BLaER1 treated with 17β-estradiol and CSF1 and Interleukin-3, amounts not matched to agents 10 nM and 100 nM (cell line): ENCODE measurements around the gene KCNAB1.

ENCODE experiments used
- H3K27ac ChIP-seq, 11 experiments: shearing (Covaris generic); formaldehyde crosslinking; 2 replicates each; pipeline ENCODE4 v1.8.1; 2022
- H3K27me3 ChIP-seq, 11 experiments: shearing (Covaris generic); formaldehyde crosslinking; 2 replicates each; pipeline ENCODE4 v1.8.1; 2022
- H3K36me3 ChIP-seq, 11 experiments: shearing (Covaris generic); formaldehyde crosslinking; 2 replicates each; pipeline ENCODE4 v1.8.1; 2022
- H3K4me1 ChIP-seq, 10 experiments: shearing (Covaris generic); formaldehyde crosslinking; 2 replicates each; pipeline ENCODE4 v1.8.1; 2022
- H3K4me2 ChIP-seq, 11 experiments: shearing (Covaris generic); formaldehyde crosslinking; 2 replicates each; pipeline ENCODE4 v1.8.1; 2022
- H3K4me3 ChIP-seq, 10 experiments: shearing (Covaris generic); formaldehyde crosslinking; 2 replicates each; pipeline ENCODE4 v1.8.1; 2022
- H3K9ac ChIP-seq, 11 experiments: shearing (Covaris generic); formaldehyde crosslinking; 2 replicates each; pipeline ENCODE4 v1.8.1; 2022
- H3K9me3 ChIP-seq, 11 experiments: shearing (Covaris generic); formaldehyde crosslinking; replicated peaks in 1 of 11; 2 replicates each; pipeline ENCODE4 v1.8.1; 2022
- H4K20me1 ChIP-seq, 11 experiments: shearing (Covaris generic); formaldehyde crosslinking; 2 replicates each; pipeline ENCODE4 v1.8.1; 2022
- Cebpa-rat ChIP-seq, 11 experiments: shearing (Covaris generic); IDR thresholded peaks; 2 replicates each; pipeline ENCODE4 v1.8.1; 2022

The KCNAB1 gene

GRCh38 chr3:156480949-156481348, 360.6 kb downstream of the KCNAB1 start:
- Histone ChIP-seq H3K9me3 (no peaks in the 10 kb centered on the region), H3K36me3 (no peaks in the 10 kb centered on the region)

GRCh38 chr3:156483002-156483401, 362.6 kb downstream of the KCNAB1 start:
- Histone ChIP-seq H3K36me3 (no peaks in the 10 kb centered on the region), H3K9me3 (no peaks in the 10 kb centered on the region), H3K27ac (peak overlapping the region in 7 of 11 experiments; percentile 43 to 88 (median 79); a peak in 11 of 22 replicates), H3K9ac (no peak overlapping the region), H3K27me3 (no peaks in the 10 kb centered on the region), H3K4me1 (peaks cover 28 to 35% (median 32%) of the 10 kb centered on the region in 10 experiments), H3K4me2 (peak overlapping the region; percentile 72 to 86 (median 79)), H3K4me3 (no peak overlapping the region), H4K20me1 (peaks cover 0 to 5% (median 0%) of the 10 kb centered on the region in 11 experiments; a peak in 1 of 22 replicates)
- no peak for TF ChIP-seq Cebpa-rat (IDR thresholded peaks at IDR 0.05)

More at GRCh38 chr3:156480949-156481348, 360.6 kb downstream of the KCNAB1 start:
- Histone ChIP-seq H3K27ac (no peak overlapping the region), H3K4me1 (peaks cover 28 to 35% (median 32%) of the 10 kb centered on the region in 10 experiments), H4K20me1 (peaks cover 0 to 5% (median 0%) of the 10 kb centered on the region in 11 experiments; a peak in 1 of 22 replicates), H3K9ac (no peak overlapping the region), H3K4me3 (no peak overlapping the region), H3K4me2 (no peak overlapping the region), H3K27me3 (no peaks in the 10 kb centered on the region)
- no peak for TF ChIP-seq Cebpa-rat (IDR thresholded peaks at IDR 0.05)

GRCh38 chr3:156483426-156483825, 363.0 kb downstream of the KCNAB1 start:
- Histone ChIP-seq H3K4me3 (peak overlapping the region in 3 of 10 experiments; percentile 13 to 35 (median 18); a peak in 1 of 20 replicates), H3K9ac (peak overlapping the region in 9 of 11 experiments; percentile 47 to 78 (median 57); a peak in 17 of 22 replicates), H3K4me2 (peak overlapping the region; percentile 72 to 86 (median 79)), H3K9me3 (no peaks in the 10 kb centered on the region), H3K36me3 (no peaks in the 10 kb centered on the region), H3K27ac (peak overlapping the region in 10 of 11 experiments; percentile 26 to 88 (median 78); a peak in 21 of 22 replicates), H3K27me3 (no peaks in the 10 kb centered on the region), H3K4me1 (peaks cover 28 to 35% (median 32%) of the 10 kb centered on the region in 10 experiments), H4K20me1 (peaks cover 0 to 5% (median 0%) of the 10 kb centered on the region in 11 experiments; a peak in 1 of 22 replicates)
- TF ChIP-seq Cebpa-rat (IDR thresholded peaks at IDR 0.05) = no peak

GRCh38 chr3:156483961-156484787, 363.8 kb downstream of the KCNAB1 start:
- peaks cover 28 to 38% (median 32%) of the 10 kb centered on the region in 10 experiments for H3K4me1 ChIP-seq
- peak overlapping the region in 7 of 10 experiments; percentile 5 to 35 (median 14); a peak in 10 of 20 replicates for H3K4me3 ChIP-seq
- peak overlapping the region in 10 of 11 experiments; percentile 16 to 78 (median 56); a peak in 18 of 22 replicates for H3K9ac ChIP-seq
- no peaks in the 10 kb centered on the region for H3K9me3 ChIP-seq
- H3K27ac ChIP-seq = peak overlapping the region in 10 of 11 experiments; percentile 26 to 88 (median 78); a peak in 21 of 22 replicates
- no peak for TF ChIP-seq Cebpa-rat (IDR thresholded peaks at IDR 0.05)
- H3K27me3 ChIP-seq = no peaks in the 10 kb centered on the region
- peaks cover 0 to 5% (median 0%) of the 10 kb centered on the region in 11 experiments; a peak in 1 of 22 replicates for H4K20me1 ChIP-seq
- H3K36me3 ChIP-seq = no peaks in the 10 kb centered on the region
- H3K4me2 ChIP-seq = peak overlapping the region; percentile 72 to 86 (median 79)

- Histone ChIP-seq H3K9ac (no peak overlapping the region), H3K4me3 (no peak overlapping the region), H3K27ac (no peak overlapping the region), H3K36me3 (no peaks in the 10 kb centered on the region), H3K9me3 (no peaks in the 10 kb centered on the region), H4K20me1 (peaks cover 0 to 5% (median 0%) of the 10 kb centered on the region in 11 experiments; a peak in 1 of 22 replicates), H3K4me1 (peaks cover 18 to 33% (median 27%) of the 10 kb centered on the region in 10 experiments), H3K27me3 (no peaks in the 10 kb centered on the region), H3K4me2 (peak overlapping the region in 2 of 11 experiments; percentile 20 to 22; a peak in 1 of 22 replicates)
- no peak for TF ChIP-seq Cebpa-rat (IDR thresholded peaks at IDR 0.05)
Observed at GRCh38 chr3:156488767-156489166, 368.4 kb downstream of the KCNAB1 start.

- H4K20me1 ChIP-seq = 0 out of 22 replicates have a peak, but pooled peaks cover 0 to 2% (median 0%) of the 10 kb centered on the region in 11 experiments
- peak overlapping the region in 8 of 11 experiments; percentile 1 to 46 (median 22); a peak in 11 of 22 replicates for H3K4me2 ChIP-seq
- no peaks in the 10 kb centered on the region for H3K9me3 ChIP-seq
- no peak for TF ChIP-seq Cebpa-rat (IDR thresholded peaks at IDR 0.05)
- H3K4me1 ChIP-seq = peaks cover 12 to 26% (median 21%) of the 10 kb centered on the region in 10 experiments; a peak in 19 of 20 replicates
- H3K9ac ChIP-seq = no peak overlapping the region
- H3K27ac ChIP-seq = peak overlapping the region in 1 of 11 experiments; percentile 2; a peak in 1 of 22 replicates
- H3K4me3 ChIP-seq = no peak overlapping the region
- no peaks in the 10 kb centered on the region for H3K27me3 ChIP-seq
- no peaks in the 10 kb centered on the region for H3K36me3 ChIP-seq
Observed at GRCh38 chr3:156489462-156489911, 369.1 kb downstream of the KCNAB1 start.

- H3K9me3 ChIP-seq = peaks cover 5 to 14% (median 12%) of the 10 kb centered on the region in 11 experiments; a peak in 20 of 22 replicates
- H3K4me3 ChIP-seq = no peak overlapping the region
- no peak for TF ChIP-seq Cebpa-rat (IDR thresholded peaks at IDR 0.05)
- no peaks in the 10 kb centered on the region for H3K27me3 ChIP-seq
- H3K27ac ChIP-seq = no peak overlapping the region
- no peak overlapping the region for H3K4me2 ChIP-seq
- peaks cover 0 to 14% (median 10%) of the 10 kb centered on the region in 10 experiments; a peak in 11 of 20 replicates for H3K4me1 ChIP-seq
- H4K20me1 ChIP-seq = no peaks in the 10 kb centered on the region
- no peak overlapping the region for H3K9ac ChIP-seq
- no peaks in the 10 kb centered on the region for H3K36me3 ChIP-seq
Observed at GRCh38 chr3:156491192-156491591, 370.8 kb downstream of the KCNAB1 start.

GRCh38 chr3:156492801-156493261, 372.5 kb downstream of the KCNAB1 start:
- peaks cover 14 to 27% (median 22%) of the 10 kb centered on the region in 11 experiments for H3K9me3 ChIP-seq
- TF ChIP-seq Cebpa-rat (IDR thresholded peaks at IDR 0.05) = no peak
- no peaks in the 10 kb centered on the region for H3K27me3 ChIP-seq
- peaks cover 0 to 14% (median 10%) of the 10 kb centered on the region in 10 experiments; a peak in 11 of 20 replicates for H3K4me1 ChIP-seq
- H3K27ac ChIP-seq = no peak overlapping the region
- no peak overlapping the region for H3K4me3 ChIP-seq
- H4K20me1 ChIP-seq = no peaks in the 10 kb centered on the region
- no peak overlapping the region for H3K9ac ChIP-seq
- H3K4me2 ChIP-seq = no peak overlapping the region
- H3K36me3 ChIP-seq = no peaks in the 10 kb centered on the region

- Histone ChIP-seq H3K27me3 (no peaks in the 10 kb centered on the region), H4K20me1 (no peaks in the 10 kb centered on the region), H3K4me2 (no peak overlapping the region), H3K4me1 (peaks cover 0 to 14% (median 10%) of the 10 kb centered on the region in 10 experiments; a peak in 11 of 20 replicates), H3K9me3 (peaks cover 24 to 38% (median 32%) of the 10 kb centered on the region in 11 experiments), H3K4me3 (no peak overlapping the region), H3K36me3 (no peaks in the 10 kb centered on the region), H3K27ac (no peak overlapping the region), H3K9ac (no peak overlapping the region)
- TF ChIP-seq Cebpa-rat (IDR thresholded peaks at IDR 0.05) = no peak
Observed at GRCh38 chr3:156493887-156494286, 373.5 kb downstream of the KCNAB1 start.
